ENCODE measurements around the gene SLC12A8.

Gene SLC12A8

DNA sequence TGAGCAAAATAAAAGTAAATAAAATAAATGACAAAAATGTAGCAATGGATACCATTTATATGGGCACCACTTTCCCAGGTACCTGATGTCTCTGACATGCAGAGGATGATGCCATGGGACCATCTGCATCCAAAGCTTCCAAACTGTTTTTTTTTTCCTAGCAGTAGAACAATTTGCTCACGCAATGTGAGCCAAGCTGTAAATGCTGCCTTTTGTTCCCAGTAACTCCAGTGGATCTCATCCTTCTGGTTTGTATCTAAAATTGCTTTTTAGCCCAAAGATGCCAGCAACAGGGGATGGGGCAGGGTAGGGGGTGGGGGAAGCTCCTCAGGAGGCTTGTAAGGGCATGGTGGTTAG is 32.7 kb downstream of the SLC12A8 start:
- no peak for DNase-seq

DNA sequence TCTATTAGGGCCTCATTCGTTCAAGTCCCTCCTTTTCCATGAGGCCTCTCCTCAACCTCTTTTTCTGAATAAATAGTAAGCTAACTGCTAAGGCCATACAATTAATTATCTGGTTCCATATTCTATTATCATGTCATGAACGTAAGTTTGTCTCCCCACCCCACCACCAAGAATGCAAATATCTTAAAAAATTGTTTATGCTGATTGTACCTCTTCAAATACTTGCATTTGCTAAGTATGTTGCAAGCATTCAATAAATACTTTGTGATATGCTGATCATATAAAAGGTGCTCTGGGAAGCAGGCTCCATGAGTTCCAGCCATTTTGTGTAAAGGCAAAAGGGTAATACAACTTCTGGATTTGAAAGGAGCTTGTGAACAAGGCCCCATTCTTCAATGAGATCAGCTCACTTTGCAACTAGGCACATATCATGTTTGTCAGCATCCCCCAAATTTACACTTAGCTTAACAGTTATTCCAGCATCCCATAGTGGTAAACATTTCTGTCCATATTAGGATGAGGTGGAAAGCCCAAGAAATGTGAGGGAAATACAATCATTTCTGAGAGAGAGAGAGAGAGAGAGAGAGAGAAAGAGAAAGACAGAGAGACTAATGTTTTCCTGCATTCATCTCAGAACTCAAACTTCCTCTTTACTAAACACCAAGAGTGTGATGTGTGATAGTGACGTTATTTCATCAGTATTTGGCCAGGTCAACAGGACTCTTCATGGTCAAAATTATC is 33.2 kb downstream of the SLC12A8 start:
- no peak for DNase-seq

DNA sequence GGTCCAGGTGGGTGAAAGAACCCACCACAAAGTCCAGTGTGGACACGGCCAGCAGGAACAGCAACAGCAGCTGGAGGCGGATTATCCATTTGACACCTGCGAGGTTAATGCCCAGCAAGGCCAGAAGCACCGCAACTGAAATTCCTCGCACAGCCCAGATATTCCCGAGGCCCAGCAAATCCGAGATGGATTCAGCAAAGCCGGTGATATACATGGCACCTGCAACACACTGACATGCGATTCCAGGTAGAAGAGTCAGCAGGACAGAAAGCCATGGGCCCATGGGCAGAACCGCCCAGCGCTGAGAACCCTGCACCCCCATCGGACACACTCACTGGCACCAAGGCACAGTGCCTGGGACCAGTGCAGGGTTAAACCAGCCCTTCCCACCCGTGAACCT is 34.8 kb downstream of the SLC12A8 start:
- DNase-seq: no peak

DNA sequence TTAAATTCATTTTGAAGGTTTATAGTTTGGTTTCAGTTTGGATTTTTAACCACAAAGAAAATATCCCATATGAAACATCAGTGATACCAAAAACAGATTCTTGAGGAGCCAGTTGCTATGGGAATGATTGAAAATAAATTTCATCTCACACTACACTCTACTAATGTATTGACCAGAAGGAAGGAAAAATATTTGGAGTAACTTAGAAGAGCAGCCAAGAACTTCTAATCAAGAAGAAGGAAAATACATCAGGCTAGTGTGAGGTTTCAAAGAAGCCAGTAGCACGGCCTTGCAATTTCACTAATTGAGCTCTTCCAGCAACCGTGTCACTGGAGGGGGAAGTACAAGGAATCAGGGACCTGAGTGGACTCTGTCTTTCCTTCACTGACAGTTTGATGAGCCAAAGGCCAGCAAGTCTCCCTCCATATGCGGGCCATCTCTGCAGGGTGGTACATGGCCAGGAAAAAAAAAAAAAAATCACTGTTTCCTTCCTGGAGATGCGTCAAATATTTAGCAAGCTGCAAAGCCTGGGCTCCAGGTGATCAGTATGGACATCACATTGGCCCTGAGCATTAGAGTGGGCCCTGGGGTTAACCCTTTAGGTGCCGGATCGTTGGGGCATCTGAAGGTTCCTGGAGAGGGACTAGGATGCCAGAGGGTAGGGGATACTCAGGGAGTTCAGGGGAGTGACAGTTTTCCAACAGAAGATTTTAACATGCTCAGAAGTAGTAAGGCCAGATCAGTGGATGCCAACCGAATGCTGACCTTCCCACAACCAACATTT is 37.1 kb downstream of the SLC12A8 start:
- no peak for DNase-seq

DNA sequence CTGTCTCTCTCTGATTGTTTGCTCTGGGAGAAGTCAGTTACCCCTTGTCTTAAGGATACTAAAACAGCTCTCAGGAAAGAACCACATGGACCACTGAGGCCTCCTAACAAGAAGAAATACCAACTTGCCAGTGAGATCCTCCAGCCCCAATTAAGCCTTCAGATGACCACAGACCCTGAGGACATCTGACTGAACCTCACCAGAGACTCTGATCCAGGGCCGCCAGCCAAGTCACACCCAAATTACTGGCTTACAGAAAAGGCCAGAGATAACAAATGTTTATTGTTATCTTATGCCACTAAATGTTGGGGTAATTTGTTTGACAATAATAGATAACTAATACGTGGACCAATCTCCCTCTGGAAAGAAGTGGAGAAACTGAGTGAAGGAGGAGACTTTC is 40.2 kb downstream of the SLC12A8 start:
- no peak for DNase-seq

DNA sequence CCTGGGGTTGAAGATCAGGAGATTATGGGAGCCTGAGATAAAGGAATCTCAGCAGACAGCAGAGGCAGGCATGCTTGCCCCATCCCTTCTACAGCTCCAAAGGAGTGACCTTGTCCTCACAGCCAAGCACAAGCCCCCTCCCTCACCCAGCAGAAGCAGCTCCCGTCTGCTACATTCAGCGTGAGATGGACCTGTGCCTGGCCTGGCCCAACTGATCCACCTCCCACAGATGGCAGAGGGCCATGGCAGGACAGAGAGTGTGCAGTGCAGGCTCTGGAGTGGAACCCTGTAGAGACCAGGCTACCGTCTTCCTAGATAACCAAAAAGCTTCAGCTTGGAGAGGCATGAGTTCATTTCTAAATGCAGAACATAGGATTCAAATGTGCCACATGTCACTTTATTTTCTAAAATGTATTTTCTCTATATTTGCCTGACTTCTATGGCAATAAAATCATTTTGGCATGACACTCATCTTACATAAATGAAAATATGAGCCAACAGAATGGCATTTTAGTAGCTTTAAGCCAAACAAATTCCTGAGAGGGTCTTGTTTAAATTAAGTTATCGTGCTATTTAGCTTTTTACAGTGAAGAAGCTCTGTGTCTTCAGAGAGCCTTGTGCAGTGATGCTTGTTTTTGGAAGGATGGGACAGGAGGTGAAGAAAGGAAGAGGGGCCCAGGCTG is 43.7 kb downstream of the SLC12A8 start:
- DNase-seq: no peak

DNA sequence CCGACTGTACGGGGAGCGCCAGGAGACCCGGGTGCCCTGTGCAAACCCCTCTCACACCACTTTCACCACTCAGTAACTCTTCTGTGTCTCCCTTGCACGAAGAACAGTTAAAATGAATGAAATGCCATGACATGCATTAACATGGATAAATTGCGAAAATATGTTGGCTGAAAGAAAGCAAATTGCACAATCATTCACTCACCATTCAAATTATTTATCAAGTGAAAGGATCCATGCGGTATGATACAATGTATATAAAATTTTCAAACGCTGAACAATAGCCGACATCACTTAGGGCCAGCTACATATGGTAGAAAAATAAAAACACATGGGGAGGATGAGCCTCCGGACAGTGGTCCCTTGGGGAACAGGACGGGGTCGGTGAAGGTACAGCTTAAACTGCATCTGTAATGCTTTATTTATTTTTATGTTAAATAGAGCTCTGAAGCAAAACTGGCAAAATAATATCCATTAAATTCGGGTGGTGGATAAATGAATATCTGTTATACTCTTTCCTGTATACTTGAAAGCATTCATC is 45.9 kb downstream of the SLC12A8 start:
- DNase-seq: no peak

DNA sequence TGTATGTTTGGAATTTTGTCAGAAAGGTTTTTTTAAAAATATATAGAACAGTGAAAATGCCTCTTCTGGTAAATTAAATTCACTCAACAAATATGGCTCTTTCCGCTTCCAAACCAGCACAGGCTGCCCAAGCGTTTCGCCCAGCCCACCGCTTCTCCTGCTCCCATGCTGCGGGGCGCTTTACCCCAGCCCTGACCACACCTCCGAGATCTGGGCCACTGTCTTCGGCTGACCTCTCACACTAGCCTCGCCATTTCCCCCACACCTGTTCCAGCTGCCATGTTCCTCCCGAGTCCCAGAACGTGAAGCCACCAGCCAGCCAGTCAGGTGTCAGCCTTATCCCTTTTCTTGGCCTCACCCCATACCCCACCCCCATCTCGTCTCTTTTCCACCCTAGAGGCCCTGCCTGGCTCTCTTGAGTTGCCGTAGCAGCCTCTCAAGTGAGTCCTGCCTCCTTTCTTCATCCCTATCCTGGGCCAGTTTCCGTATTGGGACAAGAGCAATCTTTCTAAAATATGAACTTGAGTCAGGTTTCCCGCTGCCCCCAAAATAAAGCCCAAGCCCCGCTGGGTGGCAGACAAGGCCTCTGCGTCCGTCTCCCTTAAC is 46.5 kb downstream of the SLC12A8 start:
- no peak for DNase-seq

DNA sequence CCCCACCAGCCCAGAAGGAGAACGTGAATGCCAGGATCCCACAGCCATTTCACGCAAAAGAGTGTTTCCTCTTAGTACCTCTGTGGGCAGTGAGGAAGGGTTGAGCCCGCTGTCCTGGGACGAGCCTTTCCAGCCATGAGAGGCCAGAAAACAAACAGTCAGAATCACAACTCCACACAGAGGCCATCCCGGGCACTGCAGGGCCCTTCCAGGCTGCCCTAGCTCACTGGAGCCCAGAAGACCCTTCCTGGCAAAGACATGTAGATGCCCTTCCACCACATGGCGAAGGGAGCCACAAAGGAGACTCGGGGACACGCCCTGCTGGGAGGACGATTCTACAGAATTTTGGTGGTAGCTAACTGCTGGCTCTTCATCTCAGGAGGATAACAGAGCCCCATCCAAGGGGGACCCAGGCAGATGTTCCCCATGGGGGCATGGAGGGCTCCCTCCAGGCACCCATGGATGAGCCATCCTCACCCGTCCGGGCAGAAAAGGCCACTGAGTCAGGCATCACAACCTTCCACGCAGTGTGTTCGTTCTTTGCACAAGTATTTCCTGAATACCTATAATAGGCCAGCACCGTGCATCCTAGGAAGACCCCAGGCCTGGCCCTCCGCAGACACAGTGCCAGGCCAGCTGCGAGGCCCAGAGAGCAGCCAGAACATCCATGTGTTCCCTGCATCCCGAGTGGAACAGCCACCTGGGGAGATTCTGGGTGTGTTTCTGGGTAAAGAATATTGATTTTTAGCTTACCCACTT is 47.2 kb downstream of the SLC12A8 start:
- peak; percentile 30 for DNase-seq

DNA sequence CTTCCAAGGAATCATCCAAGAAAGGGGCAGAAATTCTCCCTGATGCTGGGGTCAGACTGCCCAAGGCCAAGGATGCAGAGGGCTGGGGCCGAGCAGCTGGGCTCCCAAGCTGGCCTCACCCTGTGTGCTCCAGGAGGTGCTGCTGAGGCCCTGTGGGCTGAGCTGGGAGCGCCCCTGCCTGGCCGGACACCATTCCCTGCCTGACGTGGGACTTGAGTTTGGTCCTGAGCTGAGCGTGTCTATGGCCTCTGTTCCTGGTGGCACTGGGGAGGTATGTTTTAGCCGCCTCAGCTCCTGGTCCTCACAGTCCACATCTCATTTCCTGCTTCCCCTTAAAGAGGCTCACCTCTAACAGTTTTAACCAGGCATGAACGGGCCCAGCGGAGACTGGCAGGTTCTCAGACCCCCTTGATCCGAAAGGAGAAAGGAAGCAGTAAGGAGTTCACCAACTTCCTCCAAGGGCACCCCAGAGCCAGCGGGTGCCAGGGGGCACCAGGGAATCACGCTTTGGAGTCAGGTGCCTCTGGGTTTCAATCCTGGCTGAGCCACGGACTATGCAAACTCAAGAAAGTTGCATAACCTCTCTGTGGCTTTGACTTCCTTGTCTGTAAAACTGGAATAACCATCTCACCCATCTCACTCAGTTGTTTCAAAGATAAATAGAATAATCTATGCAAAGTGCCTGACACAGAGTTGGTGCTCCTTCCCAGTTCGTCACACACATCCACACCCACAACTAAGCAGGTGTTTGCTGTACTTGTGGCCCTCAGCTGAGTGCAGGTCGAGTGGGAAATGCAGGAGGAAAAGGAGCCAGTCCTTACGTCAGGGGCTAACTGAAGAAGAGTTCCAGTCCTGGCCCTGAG is 48.6 kb downstream of the SLC12A8 start:
- DNase-seq: peak; percentile 12

DNA sequence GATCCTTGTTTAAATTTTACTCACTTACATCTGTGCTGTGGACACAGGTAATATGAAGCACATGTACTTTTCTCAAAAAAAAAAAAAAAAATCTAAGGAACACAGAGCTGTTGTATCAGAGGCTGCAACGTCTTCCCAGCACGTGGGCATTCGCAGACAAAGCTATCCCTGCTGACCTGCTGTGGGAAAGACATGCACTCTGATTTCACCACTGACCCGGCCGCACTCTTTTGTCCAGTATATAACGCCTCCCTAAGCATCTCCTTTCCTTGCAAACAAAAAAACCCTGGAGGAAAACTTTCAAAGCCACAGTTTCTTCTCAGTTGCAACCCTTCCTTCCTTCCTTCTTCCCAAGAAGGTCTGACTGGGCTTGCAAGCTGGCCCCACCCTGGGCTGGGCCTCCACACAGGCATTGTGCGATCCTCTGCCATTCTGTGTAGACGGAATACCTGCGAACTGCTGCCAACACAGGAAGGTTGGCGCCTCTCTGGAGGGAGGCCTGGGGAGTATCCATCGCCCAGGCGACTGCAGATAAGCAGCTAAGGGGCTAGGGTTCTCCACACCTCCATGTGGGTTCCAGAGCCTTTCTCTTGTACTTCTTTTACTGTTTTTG is 50.8 kb downstream of the SLC12A8 start:
- DNase-seq: no peak

DNA sequence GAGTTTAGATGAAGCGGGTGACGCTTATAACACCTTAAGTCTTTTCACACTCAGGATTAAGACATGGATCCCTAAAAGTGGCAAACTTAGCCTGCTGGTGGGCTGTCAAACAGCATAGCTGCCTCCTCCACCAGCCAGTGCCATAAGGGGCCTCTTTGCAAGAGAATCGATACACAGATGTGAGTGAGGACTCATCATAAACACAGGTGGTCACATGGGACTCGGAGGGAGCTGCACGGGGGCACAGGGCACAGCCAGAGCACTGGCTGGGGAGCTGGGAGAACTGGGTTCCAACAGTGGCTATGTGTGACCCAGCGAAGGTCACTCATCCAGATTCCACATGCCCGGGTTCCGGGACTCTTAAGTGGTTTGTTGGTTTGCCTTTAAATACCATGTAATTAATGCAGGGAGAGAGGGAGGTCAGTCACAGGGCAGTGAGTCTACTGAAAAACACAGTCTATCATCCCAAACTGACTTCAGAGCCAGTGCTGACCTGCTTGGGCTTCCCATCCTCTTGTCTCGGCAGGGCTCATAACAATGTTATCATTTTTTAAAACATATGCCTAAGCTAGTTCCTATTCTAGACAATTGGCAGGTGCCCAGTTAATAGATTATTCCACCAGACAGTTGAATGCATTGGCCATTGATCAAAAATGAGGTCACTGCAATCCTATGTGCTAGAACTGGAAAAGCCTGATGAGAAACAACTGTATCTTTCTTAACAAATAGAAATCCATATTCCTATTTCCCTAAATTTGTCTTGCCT is 51.8 kb downstream of the SLC12A8 start:
- no peak for DNase-seq

DNA sequence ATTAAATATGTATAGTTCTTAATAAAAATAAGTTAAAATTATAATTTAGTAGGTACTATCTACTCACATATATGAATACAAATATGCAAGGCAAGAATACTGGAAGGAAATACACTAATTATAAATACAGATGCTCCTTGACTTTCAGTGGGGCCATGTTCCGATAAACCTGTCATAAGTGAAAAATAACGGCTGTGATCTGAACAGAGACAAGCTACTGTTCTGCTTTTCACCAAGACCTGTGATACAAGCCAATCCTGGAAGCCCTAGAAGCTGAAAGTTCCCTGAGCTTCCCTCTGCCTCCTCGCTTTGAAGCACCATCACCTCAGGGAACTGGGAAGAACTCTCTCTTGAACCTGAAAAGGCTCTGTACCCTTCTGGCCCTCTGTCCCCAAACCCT is 55.4 kb downstream of the SLC12A8 start:
- no peak for DNase-seq

DNA sequence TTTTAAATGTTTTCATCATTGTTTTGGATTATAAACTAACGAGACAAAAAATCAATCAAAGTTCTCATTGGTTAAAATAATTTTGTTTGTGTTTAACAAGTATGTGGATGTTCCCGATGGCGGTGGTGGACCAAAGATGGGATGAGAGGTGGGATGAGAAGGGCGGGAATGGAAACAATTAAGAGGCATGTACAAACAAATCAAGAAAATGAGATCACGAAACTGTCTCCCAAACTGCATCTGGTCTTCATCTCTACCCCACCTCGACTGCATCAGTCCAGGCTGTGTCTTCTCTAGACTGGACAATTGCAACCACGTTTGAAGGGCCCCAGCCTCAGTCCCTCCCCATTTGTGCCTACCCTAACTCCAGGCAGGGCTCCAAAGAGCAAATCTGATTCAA is 56.1 kb downstream of the SLC12A8 start:
- no peak for DNase-seq

DNA sequence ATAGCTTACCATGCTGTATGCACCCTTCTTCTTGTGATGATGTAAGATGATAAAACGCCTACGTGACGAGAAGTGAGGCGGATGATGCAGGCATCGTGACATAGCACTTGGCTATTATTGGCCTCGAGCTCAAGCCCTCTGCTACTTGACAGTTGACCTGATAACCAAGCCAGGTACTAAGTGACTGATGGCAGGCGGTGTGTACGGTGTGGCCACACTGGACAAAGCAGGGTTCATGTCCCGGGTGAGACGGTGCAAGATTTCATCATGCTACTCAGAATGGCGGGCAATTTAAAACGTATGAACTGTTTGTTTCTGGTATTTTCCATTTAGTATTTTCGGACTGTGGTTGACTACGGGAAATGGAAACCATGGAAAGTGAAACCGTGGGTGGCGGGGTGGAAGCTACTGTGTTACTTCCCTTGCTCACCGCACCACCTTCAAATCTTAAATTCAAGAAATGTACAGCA is 57.7 kb downstream of the SLC12A8 start:
- DNase-seq: no peak

DNA sequence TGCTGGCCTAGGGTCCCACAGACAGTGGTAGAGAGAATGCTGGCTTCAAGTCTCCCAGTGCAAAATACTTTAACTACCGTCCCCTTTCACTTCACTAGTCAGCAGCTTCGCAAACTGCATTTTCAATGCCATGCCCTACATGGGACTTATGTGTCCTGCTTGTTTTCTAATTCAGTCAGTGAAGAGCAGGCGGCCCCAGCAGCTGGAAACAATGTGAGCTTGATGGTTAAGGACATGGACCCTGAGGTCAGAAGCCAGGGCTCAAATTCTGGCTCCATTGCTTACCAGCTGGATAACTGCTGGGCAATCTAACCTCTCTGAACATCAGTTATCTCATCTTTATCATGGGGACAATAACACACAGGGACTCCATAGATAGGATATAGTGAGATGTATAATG is 58.4 kb downstream of the SLC12A8 start:
- no peak for DNase-seq

DNA sequence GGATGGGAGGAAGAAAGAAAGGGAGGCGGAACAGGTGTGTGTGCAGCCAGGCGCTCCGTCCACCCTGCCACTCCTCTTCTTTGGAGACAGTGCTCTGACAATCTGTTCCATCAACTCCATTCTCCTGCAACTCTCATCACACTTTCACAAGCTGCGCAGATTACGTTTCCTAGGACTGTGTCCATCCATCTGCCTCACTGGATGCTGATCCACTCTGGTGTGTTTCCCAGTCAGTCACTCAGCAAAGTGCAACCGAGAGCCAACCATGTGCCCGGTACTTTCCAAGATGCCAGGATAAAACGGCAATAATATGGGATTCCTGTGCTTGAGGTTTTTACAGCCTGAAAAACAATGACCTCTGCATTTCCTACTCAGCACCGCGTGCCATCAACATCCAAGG is 59.6 kb downstream of the SLC12A8 start:
- DNase-seq: no peak

DNA sequence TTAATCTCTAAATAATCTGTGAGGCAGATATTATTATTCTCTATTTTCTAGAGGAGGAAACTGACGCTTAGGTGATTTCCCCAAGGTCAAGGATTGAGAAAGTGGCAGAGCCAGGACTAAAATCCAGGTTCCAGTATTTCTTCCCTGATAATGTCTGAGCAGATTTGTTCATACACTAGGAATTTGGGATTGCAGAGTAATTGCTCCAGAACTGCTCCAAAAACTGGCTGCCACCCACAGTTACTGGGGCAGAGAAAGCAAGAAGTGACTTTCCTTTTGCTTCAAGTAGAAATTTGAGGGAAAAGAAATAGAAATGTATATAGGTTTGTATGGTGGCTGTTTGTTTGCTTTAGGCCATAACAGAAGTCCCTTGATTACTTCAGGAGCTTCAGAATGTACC is 60.6 kb downstream of the SLC12A8 start:
- peak; percentile 60 for DNase-seq

DNA sequence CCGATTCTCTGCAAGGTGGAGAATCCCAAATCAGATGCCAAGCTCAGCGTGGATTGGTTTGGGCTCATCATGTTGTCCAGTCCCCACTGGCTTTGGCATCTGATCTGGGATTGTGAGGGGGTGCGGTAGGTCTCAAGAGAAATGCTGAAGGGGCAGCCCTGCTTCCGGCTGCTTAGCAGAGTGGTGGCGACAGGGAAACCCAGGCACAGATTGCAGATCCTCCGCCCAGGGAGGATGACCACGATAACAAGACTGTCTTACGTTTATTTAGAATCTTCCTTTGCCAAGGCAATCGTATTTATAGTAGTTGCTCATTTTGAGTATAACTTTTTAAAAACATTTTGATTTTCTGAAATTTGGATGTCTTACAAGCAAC is 61.1 kb downstream of the SLC12A8 start:
- no peak for DNase-seq
